ENCODE measurements around the gene HSPA12A.

- TF ChIP-seq, protein P1, sequence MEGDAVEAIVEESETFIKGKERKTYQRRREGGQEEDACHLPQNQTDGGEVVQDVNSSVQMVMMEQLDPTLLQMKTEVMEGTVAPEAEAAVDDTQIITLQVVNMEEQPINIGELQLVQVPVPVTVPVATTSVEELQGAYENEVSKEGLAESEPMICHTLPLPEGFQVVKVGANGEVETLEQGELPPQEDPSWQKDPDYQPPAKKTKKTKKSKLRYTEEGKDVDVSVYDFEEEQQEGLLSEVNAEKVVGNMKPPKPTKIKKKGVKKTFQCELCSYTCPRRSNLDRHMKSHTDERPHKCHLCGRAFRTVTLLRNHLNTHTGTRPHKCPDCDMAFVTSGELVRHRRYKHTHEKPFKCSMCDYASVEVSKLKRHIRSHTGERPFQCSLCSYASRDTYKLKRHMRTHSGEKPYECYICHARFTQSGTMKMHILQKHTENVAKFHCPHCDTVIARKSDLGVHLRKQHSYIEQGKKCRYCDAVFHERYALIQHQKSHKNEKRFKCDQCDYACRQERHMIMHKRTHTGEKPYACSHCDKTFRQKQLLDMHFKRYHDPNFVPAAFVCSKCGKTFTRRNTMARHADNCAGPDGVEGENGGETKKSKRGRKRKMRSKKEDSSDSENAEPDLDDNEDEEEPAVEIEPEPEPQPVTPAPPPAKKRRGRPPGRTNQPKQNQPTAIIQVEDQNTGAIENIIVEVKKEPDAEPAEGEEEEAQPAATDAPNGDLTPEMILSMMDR (IDR thresholded peaks at IDR 0.05) = no peak
- no peak for TF ChIP-seq POLR2A (IDR thresholded peaks at IDR 0.05)
These were observed 71.7 kb downstream of the HSPA12A start for GRCh38 chr10:116670706-116671105.
